H1 (cell line): ENCODE measurements around the gene CORO1C. TPM values are rescaled to one million over a fixed set of nuclear protein-coding genes. Genes with fewer than 3 reads are reported as not detected.

Experiments used
- CTCF ChIA-PET: fragments of 300-600 bp; sonication (Branson Sonifier 250); formaldehyde crosslinking; loops from one replicate; lab custom pipeline; 2021; ENCODE audit not compliant: partially characterized antibody; lab: Charles Lee
- POLR2A ChIA-PET: fragments of 300-600 bp; sonication (Branson Sonifier 250); formaldehyde crosslinking; loops from one replicate; lab custom pipeline; 2021; ENCODE audit warnings: inconsistent platforms; ENCODE audit not compliant: partially characterized antibody; lab: Charles Lee
- DNase-seq, 2 experiments: peaks; one replicate each; pipeline versions ENCODE4 v3.0.0 to v3.0.0-alpha.2; 2010 to 2022; ENCODE audit warnings: low spot score in 2 of 2, low read depth in 1 of 2, mixed read lengths in 1 of 2
- FAIRE-seq: peaks from 2 replicates; lab custom pipeline; 2011; peaks lifted over from hg19 to GRCh38; lab: Jason Lieb, UNC
- H2AFZ ChIP-seq: 2 replicates; pipeline ENCODE4 v1.8.1; 2012; ENCODE audit warnings: low read length, inconsistent platforms
- H2AK5ac ChIP-seq: 2 replicates; pipeline ENCODE4 v1.6.1; 2013; ENCODE audit warnings: low read depth, low read length
- H2BK120ac ChIP-seq: replicated peaks from 2 replicates; pipeline ENCODE3; 2013; ENCODE audit warnings: low read depth, low read length, inconsistent platforms
- H2BK12ac ChIP-seq: 2 replicates; pipeline ENCODE4 v1.6.1; 2013; ENCODE audit warnings: low read depth, low read length
- H2BK15ac ChIP-seq: 2 replicates; pipeline ENCODE4 v1.6.1; 2013; ENCODE audit warnings: low read length
- H2BK20ac ChIP-seq: 2 replicates; pipeline ENCODE4 v1.6.1; 2013; ENCODE audit warnings: low read length
- H2BK5ac ChIP-seq: 2 replicates; pipeline ENCODE4 v1.6.1; 2013; ENCODE audit warnings: low read depth, low read length
- H3K14ac ChIP-seq: 2 replicates; pipeline ENCODE4 v1.6.1; 2013; ENCODE audit warnings: inconsistent platforms; ENCODE audit not compliant: insufficient read length
- H3K18ac ChIP-seq: 2 replicates; pipeline ENCODE4 v1.6.1; 2013; ENCODE audit warnings: low read length; ENCODE audit errors: extremely low read depth
- H3K23ac ChIP-seq: 2 replicates; pipeline ENCODE4 v1.6.1; 2013; ENCODE audit warnings: inconsistent platforms; ENCODE audit not compliant: insufficient read length
- H3K23me2 ChIP-seq: 2 replicates; pipeline ENCODE4 v1.6.1; 2013; ENCODE audit warnings: low read depth, low read length
- H3K27ac ChIP-seq: 2 replicates; pipeline ENCODE4 v1.6.1; 2011; ENCODE audit warnings: low read depth, low read length, inconsistent platforms
- H3K27me3 ChIP-seq, 4 experiments: replicated peaks in 1 of 4; 1 replicate in 1 of 4; 2 replicates in 3 of 4; pipeline versions ENCODE4 v1.6.1 to v1.8.1; 2011 to 2013; ENCODE audit warnings: low read length in 3 of 4, mild to moderate bottlenecking in 3 of 4, inconsistent platforms in 2 of 4, mixed read lengths in 2 of 4, moderate library complexity in 1 of 4; ENCODE audit not compliant: control insufficient read depth in 3 of 4, insufficient read depth in 3 of 4; ENCODE audit errors: extremely low read depth in 1 of 4
- H3K36me3 ChIP-seq, 4 experiments: 2 replicates each; pipeline versions ENCODE4 v1.6.1 to v1.8.1; 2011 to 2013; ENCODE audit warnings: mild to moderate bottlenecking in 4 of 4, low read length in 3 of 4, moderate library complexity in 2 of 4, control low read depth in 1 of 4, inconsistent platforms in 1 of 4; ENCODE audit not compliant: insufficient read depth in 4 of 4, control insufficient read depth in 2 of 4
- H3K4ac ChIP-seq: replicated peaks from 2 replicates; pipeline ENCODE3; 2013; ENCODE audit warnings: low read length, low read depth, mixed read lengths, inconsistent platforms; ENCODE audit not compliant: insufficient read length
- H3K4me1 ChIP-seq, 4 experiments: replicated peaks in 1 of 4; 1 replicate in 1 of 4; 2 replicates in 3 of 4; pipeline versions ENCODE4 v1.6.1 to v1.8.1; 2011 to 2013; ENCODE audit warnings: low read length in 3 of 4, inconsistent platforms in 2 of 4, mixed read lengths in 1 of 4; ENCODE audit not compliant: insufficient read depth in 4 of 4, control insufficient read depth in 3 of 4
- H3K4me2 ChIP-seq, 2 experiments: 2 replicates each; pipeline versions ENCODE4 v1.6.1 to v1.8.1; 2011 to 2013; ENCODE audit warnings: low read depth in 2 of 2, low read length in 2 of 2, control low read depth in 1 of 2, inconsistent platforms in 1 of 2, mild to moderate bottlenecking in 1 of 2; ENCODE audit not compliant: insufficient read depth in 1 of 2
- H3K4me3 ChIP-seq, 4 experiments: fragments of 200-600, 300-600 bp in 1 of 4; sonication (generic), shearing (Covaris generic), sonication (Bioruptor Twin) in 1 of 4; 2 replicates each; pipeline versions ENCODE4 v1.5.1 to v1.8.1; 2011 to 2016; ENCODE audit warnings: low read length in 4 of 4, low read depth in 3 of 4, control low read depth in 2 of 4, inconsistent platforms in 2 of 4, mild to moderate bottlenecking in 2 of 4, mixed read lengths in 1 of 4, moderate library complexity in 1 of 4; ENCODE audit not compliant: insufficient read depth in 2 of 4; ENCODE audit errors: extremely low read depth in 1 of 4
- H3K56ac ChIP-seq: replicated peaks from 2 replicates; pipeline ENCODE3; 2013; ENCODE audit warnings: low read depth, mild to moderate bottlenecking, mixed read lengths, low read length, inconsistent platforms; ENCODE audit not compliant: insufficient read length
- H3K79me1 ChIP-seq: 2 replicates; pipeline ENCODE4 v1.6.1; 2013; ENCODE audit warnings: low read depth, low read length, control low read depth
- H3K79me2 ChIP-seq, 2 experiments: 2 replicates each; pipeline versions ENCODE4 v1.6.1 to v1.8.1; 2012 to 2013; ENCODE audit warnings: low read length in 2 of 2, mild to moderate bottlenecking in 2 of 2, inconsistent platforms in 1 of 2; ENCODE audit not compliant: insufficient read depth in 2 of 2, control insufficient read depth in 1 of 2
- H3K9ac ChIP-seq, 4 experiments: replicated peaks in 1 of 4; 1 replicate in 1 of 4; 2 replicates in 3 of 4; pipeline versions ENCODE4 v1.6.1 to v1.8.1; 2011 to 2013; ENCODE audit warnings: low read depth in 3 of 4, low read length in 3 of 4, control low read depth in 2 of 4, mild to moderate bottlenecking in 2 of 4, moderate library complexity in 2 of 4, inconsistent platforms in 1 of 4; ENCODE audit errors: extremely low read depth in 1 of 4
- H3K9me3 ChIP-seq, 2 experiments: 2 replicates each; pipeline versions ENCODE4 v1.6.1 to v1.8.1; 2012 to 2013; ENCODE audit warnings: mild to moderate bottlenecking in 2 of 2, moderate library complexity in 2 of 2, control low read depth in 1 of 2, inconsistent platforms in 1 of 2, low read depth in 1 of 2, low read length in 1 of 2, mixed read lengths in 1 of 2; ENCODE audit not compliant: insufficient read depth in 2 of 2
- H4K20me1 ChIP-seq, 2 experiments: replicated peaks in 1 of 2; 2 replicates each; pipeline versions ENCODE3 to v1.8.1; 2011 to 2013; ENCODE audit warnings: inconsistent platforms in 2 of 2, low read length in 2 of 2, mild to moderate bottlenecking in 1 of 2; ENCODE audit not compliant: insufficient read depth in 2 of 2, control insufficient read depth in 1 of 2
- H4K5ac ChIP-seq: 2 replicates; pipeline ENCODE4 v1.6.1; 2013; ENCODE audit warnings: low read length, low read depth, mixed read lengths, inconsistent platforms; ENCODE audit not compliant: insufficient read length
- H4K8ac ChIP-seq: 2 replicates; pipeline ENCODE4 v1.8.0; 2013; ENCODE audit warnings: mild to moderate bottlenecking, moderate library complexity, low read length, inconsistent platforms; ENCODE audit not compliant: insufficient read depth; ENCODE audit errors: extremely low read depth
- H4K91ac ChIP-seq: replicated peaks from 2 replicates; pipeline ENCODE3; 2013; ENCODE audit warnings: low read length, mixed read lengths, inconsistent platforms; ENCODE audit not compliant: insufficient read length
- NANOG ChIP-seq: IDR thresholded peaks from 2 replicates; pipeline ENCODE4 v1.6.1; 2011; ENCODE audit warnings: low read length, low read depth, mild to moderate bottlenecking, inconsistent platforms; ENCODE audit not compliant: insufficient read depth, poor library complexity, severe bottlenecking
- PHF8 ChIP-seq: fragments of 200-600 bp; sonication (generic); conservative IDR thresholded peaks from 2 replicates; pipeline ENCODE4 v1.7.1; 2012; ENCODE audit warnings: low read depth, mild to moderate bottlenecking, inconsistent platforms, low read length, moderate library complexity
- WGBS, 2 experiments: shearing (Covaris generic) in 1 of 2; methylation state at CpG; one replicate each; pipeline versions ENCODE4 v1.1.6 to v1.1.7; 2013 to 2015; ENCODE audit warnings: low lambda C conversion rate in 2 of 2, mixed read lengths in 2 of 2, inconsistent platforms in 1 of 2, low coverage in 1 of 2, missing lambda C conversion rate in 1 of 2; ENCODE audit not compliant: insufficient replicate concordance in 2 of 2, insufficient coverage in 1 of 2, insufficient read length in 1 of 2; ENCODE audit errors: extremely low coverage in 1 of 2, missing lambda C conversion rate in 1 of 2; 5-methylcytosine and 5-hydroxymethylcytosine counted together
- polyA plus RNA-seq, 7 experiments: library from polyadenylated mRNA; depleted of rRNA in 3 of 7; stranded (reverse) in 5 of 7; unstranded in 2 of 7; fragments of >200 nt in 5 of 7; fragments of 200-250 nt in 2 of 7; gene quantifications; 1 replicate in 5 of 7; 2 replicates in 1 of 7; 4 replicates in 1 of 7; pipeline versions ENCODE4 v1.2.1 to v1.2.3, GENCODE V29; 2011 to 2013; ENCODE audit warnings: missing spikeins in 2 of 7, mixed read lengths in 2 of 7
- total RNA-seq: library from RNA; stranded (reverse); fragmentation: NEBNext Ultra II Directional; extraction: Animal tissue kit (Norgen Biotek cat#: 25700); gene quantifications from 2 replicates; pipeline ENCODE4 v1.2.1, GENCODE V29; 2021

CORO1C gene
- total and polyA plus RNA-seq, 2 of the 8 experiments (the other 6 are each of a cell fraction or from before 2014, with no cell fraction given) = 72.7 to 120 TPM

DNA sequence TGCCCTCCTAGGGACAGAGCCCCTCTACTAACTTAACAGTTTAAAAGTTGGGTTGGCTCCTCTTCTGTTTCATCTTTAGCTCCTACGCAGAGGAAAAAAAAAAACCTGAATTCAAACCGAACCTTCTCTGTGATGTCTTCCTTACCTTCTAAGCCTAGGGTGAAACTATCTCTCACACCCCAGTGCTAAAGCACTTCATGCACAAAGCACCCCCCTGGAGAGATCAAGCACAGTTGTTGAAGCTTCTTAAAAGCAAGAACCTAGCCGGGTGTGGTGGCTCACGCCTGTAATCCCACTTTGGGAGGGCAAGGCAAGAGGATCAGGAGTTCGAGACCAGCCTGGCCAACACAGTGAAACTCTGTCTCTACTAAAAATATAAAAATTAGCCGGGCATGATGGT is 37.6 kb downstream of the CORO1C start:
- 87% methylated on average over 6 of the region's 6 CpGs; no CpG with 5 or more reads in 1 of the 2 experiments for WGBS, 2 experiments

More for the DNA sequence above, 37.6 kb downstream of the CORO1C start:
- no peak overlapping the region for H2BK5ac ChIP-seq
- ChIA-PET POLR2A (interaction anchor here (0.7 to 1.5 kb wide), 5 partner anchors 9 to 35 kb away, joined by 3 to 7 read pairs (median 4); no protein-coding TSS in a partner anchor), CTCF (interaction anchor here (0.5 to 2.3 kb wide), 3 partner anchors 10 to 44 kb away, joined by 3 to 7 read pairs (median 3); no protein-coding TSS in a partner anchor)
- no peak overlapping the region for H2BK15ac ChIP-seq
- no peak for FAIRE-seq
- no peak overlapping the region for H3K4ac ChIP-seq
- no peaks in the 10 kb centered on the region for H3K23me2 ChIP-seq
- H3K23ac ChIP-seq = no peak overlapping the region
- peak; percentile 74 for TF ChIP-seq NANOG
- no peak for TF ChIP-seq PHF8
- TF ChIP-seq, all 59 proteins: peak for 1
- Histone ChIP-seq H3K79me2 (peaks cover 0 to 61% of the 10 kb centered on the region in 2 experiments; a peak in 2 of 4 replicates), H3K27ac (no peak overlapping the region; the same call in 1 of the 2 replicates), H4K5ac (no peak overlapping the region), H3K36me3 (peaks cover 0 to 3% (median 2%) of the 10 kb centered on the region in 4 experiments; a peak in 5 of 8 replicates), H4K20me1 (peaks cover 0 to 7% of the 10 kb centered on the region in 2 experiments), H2BK20ac (no peak overlapping the region), H3K18ac (no peak overlapping the region), H2BK120ac (no peak overlapping the region), H3K9ac (no peak overlapping the region), H2BK12ac (no peak overlapping the region), H3K27me3 (no peaks in the 10 kb centered on the region), H3K4me2 (no peak overlapping the region), H4K8ac (no peak overlapping the region), H3K9me3 (no peaks in the 10 kb centered on the region; a peak in 1 of 4 replicates), H2AFZ (no peak overlapping the region), H4K91ac (no peak overlapping the region), H3K56ac (no peak overlapping the region), H2AK5ac (no peak overlapping the region), H3K79me1 (peaks cover 8% of the 10 kb centered on the region), H3K4me3 (no peak overlapping the region), H3K14ac (no peak overlapping the region), H3K4me1 (peaks cover 9 to 24% (median 16%) of the 10 kb centered on the region in 4 experiments)
- DNase-seq = no peak
